GM19397 (cell line): ENCODE measurements around the gene STARD10.

Source experiments
- ATAC-seq: cut with Tn5 transposase; IDR thresholded peaks from one replicate; pipeline ENCODE4 v1.9.1; 2021; ENCODE audit warnings: mild to moderate bottlenecking, moderate library complexity; ENCODE audit not compliant: unreplicated experiment

Gene STARD10

DNA sequence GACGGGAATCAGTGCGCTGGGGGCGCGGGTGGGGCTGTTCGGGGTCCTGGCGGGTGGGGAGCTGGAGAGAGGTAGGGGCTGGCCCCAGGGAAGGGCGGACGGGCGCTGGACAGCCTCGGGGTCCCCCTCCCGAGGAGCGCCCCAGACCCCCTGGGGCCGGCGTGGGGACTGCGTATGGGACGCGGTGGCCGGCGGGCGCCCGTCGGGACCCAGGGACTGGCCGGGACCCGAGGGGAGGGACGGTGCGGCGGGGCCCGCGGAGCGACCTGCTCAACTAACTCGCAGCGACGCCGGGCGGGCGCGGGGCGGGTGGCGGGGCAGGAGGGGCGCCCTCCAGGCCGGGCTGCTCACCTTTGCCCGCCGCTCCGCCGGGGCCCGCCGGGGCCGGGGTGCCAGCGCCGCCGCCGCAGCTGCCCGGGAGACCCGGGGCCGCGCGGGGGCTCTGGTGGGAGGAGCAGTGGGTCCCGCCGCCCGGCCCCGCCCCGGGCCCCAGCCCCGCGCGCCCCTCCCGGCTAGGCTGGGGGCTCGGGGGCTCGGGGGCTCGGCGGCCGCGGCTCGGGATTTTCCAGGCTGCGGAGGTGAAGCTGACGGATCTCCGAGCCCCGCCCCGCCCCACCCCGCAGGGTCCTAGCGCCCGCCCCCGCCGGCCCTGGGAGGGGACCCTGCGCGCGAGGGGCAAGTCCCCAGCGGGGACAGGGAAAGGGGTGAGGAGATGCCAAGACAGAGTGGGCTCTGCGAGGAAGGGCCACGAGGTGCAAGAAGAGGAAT is 12.3 kb downstream of the STARD10 start:
- ATAC-seq: no peak

GRCh38 chr11:72781063-72781312 is 12.9 kb downstream of the STARD10 start:
- no peak for ATAC-seq

DNA sequence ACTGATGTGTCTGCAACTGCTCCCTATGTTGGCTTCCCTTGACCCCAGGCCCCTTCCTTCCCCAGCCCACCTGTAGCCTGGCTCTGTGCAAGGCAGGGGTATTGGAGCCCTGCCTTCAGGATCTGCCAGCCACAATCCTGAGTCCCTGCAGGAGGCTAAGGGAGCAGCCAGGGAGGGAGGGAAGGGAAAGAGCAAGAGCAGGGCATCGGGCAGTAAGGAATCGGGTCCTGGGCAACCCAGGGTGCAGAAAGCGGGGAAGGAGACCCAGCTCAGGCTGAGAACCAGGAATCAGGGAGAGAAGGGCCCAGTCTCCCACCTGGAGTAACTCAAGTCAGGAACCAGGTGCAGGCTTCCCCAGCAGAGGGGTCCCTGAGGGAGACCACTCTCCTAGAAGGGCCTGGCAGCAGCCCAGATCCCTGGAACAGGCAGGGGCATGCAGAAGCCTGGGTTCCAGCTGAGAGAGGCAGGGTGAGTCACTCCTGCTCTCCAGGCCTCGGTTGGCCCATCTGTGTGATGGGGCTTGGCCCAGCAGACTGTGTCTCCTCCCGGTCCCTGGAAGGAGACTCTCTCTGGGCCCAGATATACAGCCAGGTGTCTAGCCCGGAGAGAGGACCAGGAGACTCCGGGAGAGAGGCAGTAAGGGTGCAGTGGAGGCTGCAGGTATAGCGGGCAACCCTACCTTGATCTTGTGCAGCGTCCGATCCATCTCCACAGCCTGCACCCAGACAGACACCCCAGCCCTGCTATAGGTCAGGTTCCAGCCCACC is 13.4 kb downstream of the STARD10 start:
- ATAC-seq: no peak

DNA sequence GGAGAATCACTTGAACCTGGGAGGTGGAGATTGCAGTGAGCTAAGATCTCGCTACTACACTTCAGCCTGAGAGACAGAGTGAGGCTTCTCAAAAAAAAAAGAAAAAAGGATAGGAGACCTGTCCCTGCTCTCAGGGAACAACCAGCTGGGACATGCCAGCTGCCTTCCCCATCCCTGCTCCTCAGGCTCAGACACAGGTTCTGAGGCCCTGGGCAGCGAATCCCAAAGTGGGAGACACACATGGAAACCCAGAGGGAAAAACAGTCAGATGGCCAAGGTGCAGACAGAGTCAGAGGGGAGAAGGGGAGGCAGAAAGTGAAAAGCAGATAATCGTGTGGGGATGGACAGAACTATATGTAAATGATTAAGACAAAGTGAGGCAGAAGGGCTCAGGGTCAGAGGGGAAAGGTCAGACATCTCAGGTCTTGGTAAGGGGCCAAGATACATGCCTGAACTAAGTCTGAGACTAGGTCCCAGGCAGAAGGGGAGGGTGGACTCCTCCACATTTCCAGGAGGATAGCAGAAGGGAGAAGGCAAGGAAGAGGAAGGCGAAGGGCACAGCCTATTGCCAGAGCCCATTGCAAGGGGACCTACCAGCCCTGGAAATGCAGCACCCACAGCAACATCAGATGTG is 14.2 kb downstream of the STARD10 start:
- ATAC-seq: no peak

DNA sequence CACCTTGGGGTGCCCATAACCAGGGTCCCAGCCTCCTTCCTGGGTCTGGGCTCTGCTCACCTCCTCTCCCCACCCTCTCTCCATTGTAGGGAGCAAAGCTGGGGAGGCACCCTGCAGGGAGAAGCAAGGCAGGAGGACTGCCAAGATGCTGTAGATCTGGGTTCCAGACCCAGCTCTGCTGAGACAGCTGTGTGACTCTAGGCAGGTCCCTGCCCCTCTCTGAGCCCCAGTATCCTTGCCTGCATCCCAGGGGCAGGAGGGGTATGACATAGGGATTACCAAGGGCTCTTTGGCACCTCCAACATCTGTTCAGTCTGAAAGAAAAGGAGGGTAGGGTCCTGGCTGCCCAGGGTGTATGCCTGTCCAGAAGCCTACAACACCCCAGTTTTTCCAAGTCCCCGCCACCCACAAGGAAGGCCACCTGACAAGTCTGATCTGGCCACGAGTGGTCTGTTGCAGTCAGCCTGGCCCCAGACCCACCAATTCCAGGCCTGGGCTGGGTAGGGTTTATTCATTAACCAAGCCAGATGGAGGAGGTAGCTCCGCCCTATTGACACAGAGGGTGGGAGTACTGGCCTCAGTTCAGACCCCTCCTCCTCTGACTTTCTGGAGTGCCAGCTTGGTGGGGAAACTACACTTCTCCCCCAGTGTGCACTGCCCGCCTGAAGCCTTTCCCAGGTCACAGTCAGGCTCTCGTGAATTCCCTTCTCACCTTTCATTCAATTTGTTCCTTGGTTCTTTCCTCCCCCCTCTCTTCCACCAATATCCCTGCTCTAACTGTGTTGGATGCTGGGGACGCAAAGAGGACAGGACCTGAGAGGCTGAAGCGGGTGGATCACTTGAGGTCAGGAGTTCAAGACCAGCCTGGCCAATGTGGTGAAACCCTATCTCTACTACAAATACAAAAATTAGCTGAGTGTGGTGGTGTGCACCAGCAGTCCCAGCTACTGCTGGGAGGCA is 15.0 kb downstream of the STARD10 start:
- ATAC-seq: no peak

- no peak for ATAC-seq
These were observed 16.0 kb downstream of the STARD10 start for GRCh38 chr11:72777755-72778278.

GRCh38 chr11:72776844-72777754 is 16.7 kb downstream of the STARD10 start:
- ATAC-seq: no peak

DNA sequence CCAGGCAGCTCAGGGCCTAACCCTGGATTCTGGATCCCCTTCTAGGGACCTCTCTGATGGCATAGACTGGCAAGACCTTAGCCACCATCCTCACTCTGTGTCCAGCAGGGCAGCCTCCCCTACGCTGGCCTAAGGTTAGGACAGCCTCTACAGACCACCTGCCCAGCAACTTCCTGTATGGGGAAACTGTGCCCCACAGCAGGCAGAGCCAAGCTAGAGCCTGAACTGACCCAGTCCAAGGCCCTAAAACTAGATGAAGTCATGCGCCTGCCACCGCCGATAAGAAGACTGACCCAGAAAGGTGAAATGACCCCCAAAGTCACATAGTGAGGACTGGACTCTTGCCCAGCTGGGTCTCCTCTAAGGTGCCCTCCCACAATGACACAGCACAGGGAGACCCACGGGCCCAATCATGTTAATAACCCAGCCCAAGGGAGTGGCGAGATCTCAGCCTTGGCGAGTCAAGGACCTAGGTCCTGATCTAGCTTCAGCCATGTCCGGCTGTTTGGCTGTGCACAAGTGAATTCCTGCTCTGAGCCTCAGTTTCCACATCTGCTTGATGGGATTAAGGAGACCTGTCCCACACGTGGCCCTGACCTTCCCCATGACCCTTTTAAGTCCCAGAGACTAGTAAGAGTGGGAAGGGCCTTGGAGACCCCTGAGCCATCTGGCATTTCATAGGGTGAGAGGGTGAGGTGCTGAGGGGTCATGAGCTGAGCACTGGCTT is 17.6 kb downstream of the STARD10 start:
- no peak for ATAC-seq

- no peak for ATAC-seq
These were observed 18.3 kb downstream of the STARD10 start for GRCh38 chr11:72775288-72776110.

GRCh38 chr11:72774499-72774898 is 19.3 kb downstream of the STARD10 start:
- no peak for ATAC-seq

DNA sequence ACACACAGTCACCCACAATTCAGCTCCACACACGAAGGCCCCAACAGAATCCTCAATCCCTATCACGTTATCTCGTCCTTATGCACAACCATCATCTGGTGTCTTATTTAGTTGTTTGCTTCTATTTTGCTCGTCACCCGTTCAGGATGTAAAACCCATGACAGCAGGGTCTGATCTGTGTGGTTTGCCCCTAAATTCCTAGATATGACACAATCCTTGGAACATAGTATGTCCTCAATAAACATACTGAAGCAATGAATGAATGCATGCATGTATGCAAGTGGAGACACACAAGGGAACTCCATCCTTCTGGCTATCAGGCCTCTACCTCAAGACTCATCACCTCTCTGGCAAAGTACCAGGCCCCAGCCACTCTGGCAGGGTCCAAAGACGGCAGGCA is 20.2 kb downstream of the STARD10 start:
- ATAC-seq: no peak

DNA sequence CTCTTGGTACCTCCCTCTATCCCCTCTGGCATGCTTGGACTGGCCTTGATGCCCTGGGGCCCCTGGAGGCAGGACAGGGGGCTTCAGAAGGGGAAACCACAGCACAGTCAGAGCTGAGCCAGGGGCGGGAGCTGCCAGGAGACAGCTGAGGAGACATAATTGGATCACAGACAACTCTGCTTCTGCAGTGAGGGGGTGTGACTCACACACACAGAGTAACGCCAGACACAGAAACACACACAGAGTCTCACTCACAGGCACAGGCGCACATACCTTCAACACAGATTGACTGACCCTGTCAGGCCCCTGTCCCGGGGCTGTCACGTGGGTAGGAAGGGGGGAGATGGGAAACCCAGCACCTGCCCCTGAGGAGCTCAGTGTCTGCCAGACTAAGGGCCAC is 20.6 kb downstream of the STARD10 start:
- no peak for ATAC-seq

- ATAC-seq: no peak
These were observed 21.8 kb downstream of the STARD10 start for GRCh38 chr11:72772059-72772458.

DNA sequence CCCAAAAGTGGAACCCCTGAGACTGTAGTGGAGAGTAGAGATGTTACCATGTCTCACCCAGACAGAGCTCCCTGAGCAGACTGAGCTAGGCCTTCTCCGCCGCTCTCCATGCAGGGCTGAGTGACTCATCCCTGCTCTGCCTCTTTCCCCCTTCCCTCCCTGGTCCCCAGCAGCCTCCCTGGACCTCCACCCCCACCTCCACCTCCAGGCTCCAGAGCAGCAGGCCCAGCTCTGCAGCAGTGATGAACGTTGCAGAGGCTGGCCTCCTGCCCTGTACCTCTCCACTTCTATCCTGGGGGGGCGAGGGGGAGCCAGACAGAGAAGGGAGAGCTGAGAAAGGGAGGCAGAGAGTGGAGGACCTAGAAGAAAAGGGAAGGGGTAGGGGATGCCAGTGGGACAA is 22.3 kb downstream of the STARD10 start:
- ATAC-seq: no peak

DNA sequence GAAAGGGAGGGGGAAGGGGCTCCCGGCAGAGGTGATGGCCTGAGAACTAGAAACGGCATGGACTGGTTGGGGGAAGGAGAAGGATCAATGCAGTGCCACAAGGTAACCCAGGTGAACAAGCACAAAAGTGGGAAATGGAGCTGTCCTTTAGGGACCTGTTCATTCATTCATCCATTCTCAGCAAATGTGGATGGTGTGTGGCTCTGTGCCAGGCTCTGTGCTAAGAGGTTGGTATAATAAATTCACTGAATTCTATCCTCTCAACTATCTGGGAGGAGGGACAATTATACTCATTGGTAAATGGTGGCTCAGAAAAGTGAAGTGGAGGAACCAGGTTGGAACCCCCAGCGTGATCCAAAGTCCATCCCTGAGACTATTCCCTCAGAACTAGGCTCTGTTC is 23.0 kb downstream of the STARD10 start:
- ATAC-seq: no peak

DNA sequence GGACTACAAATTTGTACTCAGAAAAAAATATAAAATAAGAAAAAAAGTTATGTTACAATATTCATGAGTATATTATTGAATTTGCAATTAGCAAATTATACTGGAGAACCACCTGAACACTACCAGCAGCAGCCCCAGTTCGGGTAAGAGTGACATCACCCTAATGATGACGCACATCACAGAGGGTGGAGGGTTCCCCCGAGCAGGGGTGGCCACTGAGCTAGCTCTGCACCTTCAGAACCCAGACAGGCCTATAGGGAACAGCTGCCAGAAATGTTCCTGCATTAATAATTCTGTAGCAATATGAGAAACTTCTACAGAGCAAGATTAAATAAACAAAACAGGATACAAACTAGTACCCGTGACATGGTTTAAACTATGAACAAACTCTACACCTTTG is 24.2 kb downstream of the STARD10 start:
- no peak for ATAC-seq

GRCh38 chr11:72768581-72768980 is 25.3 kb downstream of the STARD10 start:
- no peak for ATAC-seq
